SK-N-SH treated with all-trans-retinoic acid at 6 μM for 48 hours (cell line): Measurements from ENCODE around the gene LETMD1.

Experiments used
- ATAC-seq: fragments of 200-7000 bp; cut with Tn5 transposase; 3 replicates; pipeline ENCODE4 v1.9.1; 2020; ENCODE audit warnings: mild to moderate bottlenecking, moderate library complexity
- ARNTL ChIP-seq: fragments of 450-650 bp; formaldehyde crosslinking; IDR thresholded peaks from 2 replicates; pipeline ENCODE4 v1.5.0; 2020; ENCODE audit warnings: low read depth, mild to moderate bottlenecking, moderate library complexity, borderline replicate concordance
- BACH2 ChIP-seq: fragments of 250-450 bp; sonication (Bioruptor Pico); IDR thresholded peaks from 2 replicates; pipeline ENCODE4 v1.9.0; 2021; ENCODE audit warnings: mild to moderate bottlenecking, borderline replicate concordance
- CREB5 ChIP-seq: fragments of 250-450 bp; sonication (Bioruptor Pico); IDR thresholded peaks from 2 replicates; pipeline ENCODE4 v1.5.1; 2020; ENCODE audit warnings: low read depth, mild to moderate bottlenecking, moderate library complexity
- CSDC2 ChIP-seq: fragments of 250-450 bp; sonication (Bioruptor Pico); IDR thresholded peaks from 2 replicates; pipeline ENCODE4 v1.5.0; 2020; ENCODE audit warnings: mild to moderate bottlenecking, moderate library complexity
- CSRNP3 ChIP-seq: fragments of 250-450 bp; sonication (Bioruptor Pico); IDR thresholded peaks from 2 replicates; pipeline ENCODE4 v1.5.1; 2021; ENCODE audit warnings: mild to moderate bottlenecking, moderate library complexity
- ESRRG ChIP-seq: fragments of 250-450 bp; sonication (Bioruptor Pico); IDR thresholded peaks from 2 replicates; pipeline ENCODE4 v1.6.1; 2021; ENCODE audit warnings: mild to moderate bottlenecking
- GLIS3 ChIP-seq: fragments of 250-450 bp; sonication (Bioruptor Pico); IDR thresholded peaks from 2 replicates; pipeline ENCODE4 v1.5.0; 2020; ENCODE audit warnings: mild to moderate bottlenecking, moderate library complexity
- ISL1 ChIP-seq: fragments of 250-450 bp; sonication (Bioruptor Pico); IDR thresholded peaks from 2 replicates; pipeline ENCODE4 v2.1.2; 2022; ENCODE audit warnings: mild to moderate bottlenecking, moderate library complexity
- OSR1 ChIP-seq: fragments of 250-450 bp; sonication (Bioruptor Pico); IDR thresholded peaks from 2 replicates; pipeline ENCODE4 v1.8.0; 2022; ENCODE audit warnings: moderate library complexity, mild to moderate bottlenecking, inconsistent platforms
- PATZ1 ChIP-seq: fragments of 250-450 bp; sonication (Bioruptor Pico); IDR thresholded peaks from 2 replicates; pipeline ENCODE4 v1.8.0; 2020; ENCODE audit warnings: mild to moderate bottlenecking, moderate library complexity, borderline replicate concordance
- POU6F1 ChIP-seq: fragments of 250-450 bp; sonication (Bioruptor Pico); IDR thresholded peaks from 2 replicates; pipeline ENCODE4 v1.8.0; 2021; ENCODE audit warnings: low read depth, mild to moderate bottlenecking, moderate library complexity, borderline replicate concordance
- PPARA ChIP-seq: fragments of 250-450 bp; sonication (Bioruptor Pico); IDR thresholded peaks from 2 replicates; pipeline ENCODE4 v1.5.0; 2020; ENCODE audit warnings: mild to moderate bottlenecking, borderline replicate concordance
- RARB ChIP-seq: fragments of 250-450 bp; sonication (Bioruptor Pico); IDR thresholded peaks from 2 replicates; pipeline ENCODE4 v1.8.0; 2021; ENCODE audit warnings: mild to moderate bottlenecking, moderate library complexity
- SNAI2 ChIP-seq: fragments of 250-450 bp; sonication (Bioruptor Pico); IDR thresholded peaks from 2 replicates; pipeline ENCODE4 v1.5.0; 2020; ENCODE audit warnings: mild to moderate bottlenecking, moderate library complexity
- TCF4 ChIP-seq: fragments of 250-450 bp; sonication (Bioruptor Pico); IDR thresholded peaks from 2 replicates; pipeline ENCODE4 v1.8.0; 2021; ENCODE audit warnings: mild to moderate bottlenecking, moderate library complexity, borderline replicate concordance
- TOX ChIP-seq: fragments of 250-450 bp; sonication (Bioruptor Pico); IDR thresholded peaks from 2 replicates; pipeline ENCODE4 v1.8.0; 2021; ENCODE audit warnings: mild to moderate bottlenecking, moderate library complexity, borderline replicate concordance
- TSHZ2 ChIP-seq: fragments of 250-450 bp; sonication (Bioruptor Pico); IDR thresholded peaks from 2 replicates; pipeline ENCODE4 v1.5.0; 2020; ENCODE audit warnings: mild to moderate bottlenecking, moderate library complexity
- ZC3H10 ChIP-seq: fragments of 250-450 bp; sonication (Bioruptor Pico); IDR thresholded peaks from 2 replicates; pipeline ENCODE4 v1.5.1; 2021; ENCODE audit warnings: mild to moderate bottlenecking, moderate library complexity
- ZFP3 ChIP-seq: fragments of 250-450 bp; sonication (Bioruptor Pico); IDR thresholded peaks from 2 replicates; pipeline ENCODE4 v1.5.0; 2020; ENCODE audit warnings: mild to moderate bottlenecking, moderate library complexity
- ZFP30 ChIP-seq: fragments of 450-650 bp; formaldehyde crosslinking; IDR thresholded peaks from 2 replicates; pipeline ENCODE4 v1.5.0; 2022; ENCODE audit warnings: mild to moderate bottlenecking, moderate library complexity
- ZNF565 ChIP-seq: fragments of 450-650 bp; formaldehyde crosslinking; conservative IDR thresholded peaks from 2 replicates; pipeline ENCODE4 v1.5.0; 2020; ENCODE audit warnings: low read depth, mild to moderate bottlenecking, moderate library complexity
- ZNF70 ChIP-seq: fragments of 450-650 bp; formaldehyde crosslinking; IDR thresholded peaks from 2 replicates; pipeline ENCODE4 v1.5.0; 2020; ENCODE audit warnings: mild to moderate bottlenecking, moderate library complexity
- ZNF8 ChIP-seq: fragments of 450-650 bp; formaldehyde crosslinking; IDR thresholded peaks from 2 replicates; pipeline ENCODE4 v1.5.0; 2020; ENCODE audit warnings: mild to moderate bottlenecking, moderate library complexity

Gene LETMD1

GRCh38 chr12:51071663-51072062 lies 23.5 kb downstream of the LETMD1 start:
- TF ChIP-seq PPARA (CRISPR knock-in tag) (no peak), ZNF8 (CRISPR knock-in tag) (no peak), GLIS3 (CRISPR knock-in tag) (no peak), ISL1 (CRISPR knock-in tag) (no peak), OSR1 (CRISPR knock-in tag) (no peak), TOX (CRISPR knock-in tag) (no peak), BACH2 (no peak), CSRNP3 (CRISPR knock-in tag) (no peak), PATZ1 (CRISPR knock-in tag) (no peak), ESRRG (CRISPR knock-in tag) (no peak), CREB5 (CRISPR knock-in tag) (no peak), RARB (CRISPR knock-in tag) (no peak), ZC3H10 (no peak), ZNF565 (CRISPR knock-in tag) (no peak), TCF4 (no peak)
- no peak for ATAC-seq

- ATAC-seq = no peak
- TF ChIP-seq ZNF70 (CRISPR knock-in tag) (no peak), ZFP3 (CRISPR knock-in tag) (no peak)
Measured at GRCh38 chr12:51075390-51075789, 27.3 kb downstream of the LETMD1 start.

GRCh38 chr12:51076236-51076930 lies 28.3 kb downstream of the LETMD1 start:
- TF ChIP-seq ZNF70 (CRISPR knock-in tag) = no peak
- no peak for TF ChIP-seq CSDC2
- no peak for TF ChIP-seq TCF4
- no peak for TF ChIP-seq RARB (CRISPR knock-in tag)
- no peak for TF ChIP-seq TSHZ2 (CRISPR knock-in tag)
- no peak for TF ChIP-seq ZFP3 (CRISPR knock-in tag)
- no peak for TF ChIP-seq ZNF8 (CRISPR knock-in tag)
- no peak for TF ChIP-seq TOX (CRISPR knock-in tag)
- no peak for TF ChIP-seq SNAI2 (CRISPR knock-in tag)
- TF ChIP-seq GLIS3 (CRISPR knock-in tag) = no peak
- TF ChIP-seq CREB5 (CRISPR knock-in tag) = no peak
- no peak for TF ChIP-seq PPARA (CRISPR knock-in tag)
- no peak for TF ChIP-seq ZNF565 (CRISPR knock-in tag)
- TF ChIP-seq ZFP30 = no peak
- TF ChIP-seq ARNTL (CRISPR knock-in tag) = no peak
- no peak for TF ChIP-seq POU6F1 (CRISPR knock-in tag)
- TF ChIP-seq PATZ1 (CRISPR knock-in tag) = no peak
- no peak for TF ChIP-seq BACH2
- no peak for TF ChIP-seq CSRNP3 (CRISPR knock-in tag)
- no peak for TF ChIP-seq ESRRG (CRISPR knock-in tag)
- ATAC-seq = no peak
